HG03439 (cell line): ENCODE data around the gene PRKCZ.

ENCODE experiments used
- ATAC-seq: cut with Tn5 transposase; IDR thresholded peaks from one replicate; pipeline ENCODE4 v1.9.1; 2021; ENCODE audit warnings: mild to moderate bottlenecking, moderate library complexity; ENCODE audit not compliant: unreplicated experiment

Gene PRKCZ

DNA sequence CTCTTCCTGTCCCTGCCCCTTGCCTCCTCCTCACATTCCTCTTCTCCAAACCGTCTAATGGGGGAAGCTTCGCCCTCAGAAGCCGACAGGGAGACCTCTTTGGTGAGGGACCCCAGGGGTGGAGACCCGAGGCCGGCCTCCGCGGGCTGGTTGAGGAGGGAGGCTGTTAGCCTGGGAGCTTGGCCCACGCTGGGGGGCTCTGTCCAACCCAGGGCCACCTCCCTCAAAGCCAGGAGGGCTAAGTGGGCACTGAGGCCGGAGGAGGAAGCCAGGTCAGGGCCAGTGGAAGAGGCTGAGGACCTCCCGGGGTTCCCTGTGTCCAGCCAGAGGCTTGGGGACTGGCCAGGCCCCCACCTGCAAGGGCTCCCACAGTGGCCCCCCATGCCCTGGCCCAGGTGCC is 25.8 kb upstream of the PRKCZ start:
- no peak for ATAC-seq

DNA sequence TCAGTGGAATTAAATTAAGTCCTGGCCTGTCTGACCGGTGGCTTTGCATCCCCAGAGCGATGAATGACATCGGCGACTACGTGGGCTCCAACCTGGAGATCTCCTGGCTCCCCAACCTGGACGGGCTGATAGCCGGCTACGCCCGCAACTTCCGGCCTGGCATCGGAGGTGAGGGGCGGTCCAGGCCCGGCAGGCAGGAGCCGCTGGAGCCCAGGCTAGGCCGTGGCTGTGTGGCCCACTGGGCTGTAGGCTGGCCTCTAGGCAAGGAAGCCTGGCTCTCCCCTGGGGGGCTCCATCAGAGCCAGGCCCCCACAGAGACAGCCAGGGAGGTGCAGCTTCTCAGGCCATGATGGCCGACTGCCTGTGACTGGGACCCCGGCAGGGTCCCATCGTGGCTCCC is 25.3 kb upstream of the PRKCZ start:
- ATAC-seq = no peak

DNA sequence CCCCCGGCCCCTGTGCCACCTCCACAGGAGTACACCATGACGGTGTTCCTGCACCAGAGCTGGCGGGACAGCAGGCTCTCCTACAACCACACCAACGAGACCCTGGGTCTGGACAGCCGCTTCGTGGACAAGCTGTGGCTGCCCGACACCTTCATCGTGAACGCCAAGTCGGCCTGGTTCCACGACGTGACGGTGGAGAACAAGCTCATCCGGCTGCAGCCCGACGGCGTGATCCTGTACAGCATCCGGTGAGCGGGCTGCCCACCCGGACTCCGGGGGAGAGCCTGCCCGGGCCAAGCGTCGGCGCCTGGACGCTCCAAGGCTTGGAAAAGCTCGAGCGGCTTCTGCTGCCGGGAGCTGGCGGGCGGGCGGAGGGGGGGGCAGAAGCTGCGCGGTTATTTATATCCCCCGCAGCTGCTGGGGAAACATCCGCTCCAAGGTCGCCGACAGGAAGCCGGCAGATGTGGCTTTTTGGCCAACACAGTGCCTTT is 24.7 kb upstream of the PRKCZ start:
- no peak for ATAC-seq

DNA sequence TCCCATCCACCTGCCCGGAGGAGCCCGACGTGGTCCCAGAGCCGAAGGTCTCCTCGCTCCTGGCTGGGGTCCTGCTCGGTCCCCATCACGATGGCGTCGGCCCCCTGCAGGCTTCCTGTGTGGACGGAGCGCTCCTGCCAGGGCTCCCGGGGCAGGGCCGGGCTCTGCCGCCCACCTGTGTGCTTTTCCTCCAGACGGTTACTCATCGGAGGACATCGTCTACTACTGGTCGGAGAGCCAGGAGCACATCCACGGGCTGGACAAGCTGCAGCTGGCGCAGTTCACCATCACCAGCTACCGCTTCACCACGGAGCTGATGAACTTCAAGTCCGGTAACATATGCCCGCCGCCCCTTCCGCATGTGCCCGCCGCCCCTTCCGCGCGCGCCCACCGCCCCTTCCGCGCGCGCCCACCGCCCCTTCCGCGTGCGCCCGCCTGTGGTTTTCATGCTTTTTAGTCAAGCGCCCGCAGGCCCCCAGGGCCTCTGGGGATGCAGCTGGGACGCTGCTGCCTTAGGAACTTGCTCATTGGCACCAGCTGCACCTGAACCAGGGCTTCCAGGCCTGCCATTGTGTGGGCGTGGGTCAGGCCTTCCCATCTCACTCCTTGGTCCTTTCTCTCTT is 22.1 kb upstream of the PRKCZ start:
- ATAC-seq = no peak

DNA sequence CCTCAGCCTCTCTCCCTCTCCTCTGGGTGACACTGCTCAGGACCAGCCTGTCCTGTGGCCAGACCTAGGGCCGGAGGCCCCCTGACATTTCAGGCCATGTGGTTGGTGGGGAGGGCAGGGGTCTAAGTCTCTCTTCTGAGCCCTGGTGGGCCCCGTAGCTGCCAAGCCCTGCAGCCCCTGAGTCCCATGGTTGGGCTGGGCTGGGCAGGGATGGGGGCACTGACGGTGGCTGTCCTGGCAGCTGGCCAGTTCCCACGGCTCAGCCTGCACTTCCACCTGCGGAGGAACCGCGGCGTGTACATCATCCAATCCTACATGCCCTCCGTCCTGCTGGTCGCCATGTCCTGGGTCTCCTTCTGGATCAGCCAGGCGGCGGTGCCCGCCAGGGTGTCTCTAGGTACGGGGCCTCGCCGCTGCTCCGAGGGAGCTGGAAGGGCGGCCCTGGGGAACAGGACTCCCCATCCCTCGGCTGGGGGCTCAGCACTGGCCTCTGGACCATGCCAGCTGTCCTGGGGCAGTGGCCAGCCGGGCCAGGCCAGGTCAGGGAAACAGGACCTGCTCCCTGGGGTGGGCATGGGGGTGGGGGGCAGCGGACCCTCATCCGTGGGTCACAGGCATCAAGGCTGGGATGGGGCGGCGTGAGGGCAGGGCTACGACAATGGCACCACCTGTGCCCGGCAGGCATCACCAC is 21.2 kb upstream of the PRKCZ start:
- no peak for ATAC-seq

DNA sequence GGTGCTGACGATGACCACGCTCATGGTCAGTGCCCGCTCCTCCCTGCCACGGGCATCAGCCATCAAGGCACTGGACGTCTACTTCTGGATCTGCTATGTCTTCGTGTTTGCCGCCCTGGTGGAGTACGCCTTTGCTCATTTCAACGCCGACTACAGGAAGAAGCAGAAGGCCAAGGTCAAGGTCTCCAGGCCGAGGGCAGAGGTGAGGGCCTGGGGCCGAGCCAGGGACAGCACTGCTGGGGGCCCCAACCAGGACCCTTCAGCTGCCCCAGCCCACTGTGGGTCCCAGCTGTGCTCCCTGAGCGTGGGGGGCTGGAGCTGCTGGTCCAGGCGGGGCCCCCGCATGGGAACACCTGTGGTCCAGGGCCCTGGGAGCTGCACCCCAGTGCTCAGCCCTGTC is 20.6 kb upstream of the PRKCZ start:
- no peak for ATAC-seq

DNA sequence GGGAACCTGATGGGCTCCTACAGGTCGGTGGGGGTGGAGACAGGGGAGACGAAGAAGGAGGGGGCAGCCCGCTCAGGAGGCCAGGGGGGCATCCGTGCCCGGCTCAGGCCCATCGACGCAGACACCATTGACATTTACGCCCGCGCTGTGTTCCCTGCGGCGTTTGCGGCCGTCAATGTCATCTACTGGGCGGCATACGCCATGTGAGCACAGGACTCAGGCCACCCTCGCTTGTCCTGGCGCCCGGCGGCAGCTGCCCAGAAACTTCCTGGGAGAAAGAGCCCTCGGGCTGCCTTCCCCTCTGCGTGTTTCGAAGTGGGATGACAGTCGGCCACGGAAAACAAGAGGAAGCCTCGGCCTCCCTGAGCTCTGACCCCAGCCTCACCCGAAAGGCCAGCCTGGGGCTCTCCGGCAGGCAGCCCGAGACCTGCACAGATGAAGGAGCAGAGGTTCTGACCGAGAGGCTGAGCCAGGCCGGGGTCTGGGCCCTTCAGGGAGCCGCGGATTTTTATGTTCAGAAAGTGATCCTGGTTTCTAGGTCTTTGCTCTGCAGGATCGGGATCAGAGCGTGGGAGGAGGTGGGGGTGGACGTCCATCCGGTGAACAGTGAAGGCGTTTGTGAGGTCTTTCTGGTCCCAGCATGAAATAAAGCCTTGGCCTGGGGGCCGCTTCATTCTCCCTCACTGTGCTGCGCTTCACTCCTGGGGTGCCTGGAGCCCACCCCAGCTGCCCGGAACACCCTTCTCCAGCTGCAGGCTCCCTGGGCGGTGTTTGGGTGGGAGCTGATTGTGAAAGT is 19.9 kb upstream of the PRKCZ start:
- no peak for ATAC-seq

DNA sequence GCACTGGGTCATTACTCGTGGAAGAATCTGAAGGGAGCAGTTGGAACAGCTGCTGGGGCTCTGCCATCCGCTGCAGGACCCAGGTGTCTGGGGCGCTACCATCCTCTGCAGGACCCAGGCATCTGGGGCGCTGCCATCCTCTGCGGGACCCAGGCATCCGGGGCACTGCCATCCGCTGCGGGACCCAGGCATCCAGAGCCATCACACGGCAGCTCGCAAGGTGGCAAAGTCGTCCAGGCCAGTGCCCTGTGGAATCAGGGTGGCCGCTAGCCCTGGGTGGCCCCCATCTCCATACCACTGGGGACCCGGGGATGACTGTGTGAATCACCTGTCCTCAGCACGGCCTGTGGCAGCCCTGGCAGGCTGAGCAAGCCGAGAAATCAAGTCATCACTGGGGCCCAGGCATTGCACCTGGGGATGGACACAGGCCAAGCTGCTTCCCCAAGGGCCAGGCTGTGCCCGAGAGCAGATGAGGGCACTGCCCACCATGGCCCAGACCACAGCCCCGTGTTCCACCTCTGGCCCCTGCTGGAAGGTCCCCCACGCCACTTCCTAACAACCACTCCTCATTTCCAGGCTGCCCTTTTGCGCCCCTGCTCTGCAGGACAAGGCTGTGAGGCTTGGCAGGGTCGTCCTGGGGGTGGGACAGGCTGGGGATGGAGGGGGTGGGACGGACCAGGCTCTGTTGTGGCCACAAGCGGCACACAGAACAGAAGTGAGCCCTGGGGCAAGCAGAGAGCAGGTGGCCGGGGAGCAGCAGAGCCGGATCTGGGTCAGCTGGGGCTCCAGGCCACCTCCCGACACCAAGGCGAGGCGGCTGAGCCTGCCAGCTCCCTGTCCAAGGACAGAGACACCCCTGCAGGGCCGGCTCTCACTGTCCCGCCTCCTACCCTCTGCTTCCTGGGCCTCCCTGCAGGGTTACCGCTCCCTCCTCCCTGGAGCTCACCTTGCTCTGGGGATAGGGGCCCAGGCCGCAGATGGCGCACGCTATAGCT is 18.4 kb upstream of the PRKCZ start:
- ATAC-seq = no peak

DNA sequence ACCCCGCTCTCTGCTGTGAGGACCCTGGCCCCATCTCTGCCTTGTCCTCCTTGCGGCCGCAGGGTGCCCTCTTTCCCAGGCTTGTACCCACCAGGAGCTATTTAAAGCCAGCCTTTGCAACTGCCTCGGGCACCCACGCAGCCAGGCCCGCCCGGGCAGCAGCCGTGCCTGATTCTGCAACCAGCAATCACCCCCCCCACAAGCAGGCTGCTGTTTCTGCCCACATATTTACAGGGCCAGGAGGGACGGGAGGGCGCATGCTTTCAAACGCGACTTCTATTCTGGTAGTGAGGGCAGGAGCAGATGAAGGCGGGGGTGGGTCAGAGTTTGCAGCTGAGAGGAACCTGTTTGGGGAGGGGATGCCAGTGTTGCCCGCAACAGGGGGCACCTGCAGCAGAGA is 17.5 kb upstream of the PRKCZ start:
- no peak for ATAC-seq

DNA sequence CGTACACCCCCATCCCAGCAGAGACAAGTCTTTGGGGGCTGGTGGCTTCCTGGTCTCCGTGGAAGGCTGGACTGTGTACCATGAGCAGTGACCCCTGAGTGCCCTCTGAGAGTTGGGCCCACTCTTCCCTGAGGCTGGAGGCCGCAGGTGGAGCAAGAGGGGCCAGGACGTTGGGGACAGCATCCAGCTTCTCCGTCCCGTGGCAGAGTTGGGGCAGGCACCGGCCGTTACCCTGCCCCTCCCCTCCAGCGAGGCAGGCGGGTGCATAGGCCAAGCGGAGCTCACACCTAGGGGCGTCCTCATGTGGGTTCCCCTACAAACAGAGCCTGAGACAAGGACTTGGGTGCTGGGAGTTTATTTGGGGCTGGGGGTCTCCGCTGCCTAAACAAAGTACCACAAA is 17.0 kb upstream of the PRKCZ start:
- ATAC-seq = no peak

DNA sequence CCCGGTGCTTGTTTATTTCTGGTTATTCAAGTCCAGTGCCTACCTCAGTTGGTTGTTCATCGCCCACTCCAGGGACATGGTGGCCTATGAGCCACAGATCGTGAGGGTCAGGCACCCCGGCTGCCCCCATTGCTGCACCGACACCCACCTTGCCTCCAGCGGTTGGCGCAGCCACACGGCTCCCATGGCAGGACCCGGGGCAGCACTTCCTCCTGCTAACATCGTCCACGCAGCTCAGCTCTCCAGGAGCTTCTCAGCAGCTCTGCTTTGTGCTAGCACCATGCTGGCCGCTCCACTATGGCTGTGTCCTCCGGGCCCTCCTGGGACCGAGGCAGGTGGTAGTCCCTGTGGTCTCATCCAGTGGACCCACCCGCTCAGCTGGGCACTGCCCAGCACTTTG is 13.9 kb upstream of the PRKCZ start:
- no peak for ATAC-seq

DNA sequence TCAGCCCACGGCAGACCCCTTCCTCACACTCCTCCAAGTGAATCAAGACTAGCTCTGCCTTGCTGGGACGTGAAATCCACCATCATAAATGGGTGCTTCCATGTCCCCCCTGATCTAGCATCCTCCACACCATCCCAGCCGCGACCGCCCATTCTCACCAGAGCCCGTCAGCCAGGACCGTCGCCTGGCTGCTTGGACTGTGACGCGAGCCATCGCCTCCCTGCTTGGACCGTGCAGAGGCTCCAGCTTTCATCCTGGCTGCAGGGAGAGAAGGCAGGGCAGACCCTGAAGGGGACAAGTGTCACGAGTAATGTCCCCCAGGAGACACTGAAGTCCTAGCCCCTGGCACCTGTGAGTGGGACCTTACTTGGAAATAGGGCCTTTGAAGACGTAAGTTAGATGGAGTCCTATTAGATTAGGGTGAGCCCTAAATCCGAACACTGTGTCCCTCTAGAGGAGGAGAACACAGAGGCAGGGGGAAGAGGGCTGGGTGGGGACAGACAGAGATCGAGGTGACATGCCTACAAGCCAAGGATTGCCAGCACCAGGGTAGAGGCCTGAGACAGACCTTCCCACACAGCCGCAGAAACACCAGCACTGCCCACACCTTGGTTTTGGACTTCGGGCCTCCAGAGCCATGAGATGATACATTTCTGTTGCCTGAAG is 12.8 kb upstream of the PRKCZ start:
- no peak for ATAC-seq

DNA sequence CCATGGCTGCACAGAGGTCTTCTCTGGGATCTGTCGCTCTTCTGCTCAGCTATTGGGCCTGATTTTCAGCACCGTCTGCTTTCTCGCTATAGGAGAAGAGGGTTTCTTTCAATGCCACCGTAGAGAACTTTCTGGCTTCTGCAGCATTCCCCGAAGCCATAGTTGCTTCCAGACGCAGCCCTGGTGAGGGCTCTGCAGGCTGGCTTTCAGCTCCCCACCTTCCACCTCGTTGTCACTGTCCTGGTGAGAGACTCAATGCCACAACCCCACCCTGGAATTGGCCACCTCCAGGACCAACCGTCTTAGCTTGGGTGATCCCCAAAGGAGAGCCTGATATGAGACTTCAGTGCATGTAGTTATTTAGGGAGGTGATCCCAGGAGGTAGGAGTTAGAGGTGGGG is 12.0 kb upstream of the PRKCZ start:
- ATAC-seq = no peak

DNA sequence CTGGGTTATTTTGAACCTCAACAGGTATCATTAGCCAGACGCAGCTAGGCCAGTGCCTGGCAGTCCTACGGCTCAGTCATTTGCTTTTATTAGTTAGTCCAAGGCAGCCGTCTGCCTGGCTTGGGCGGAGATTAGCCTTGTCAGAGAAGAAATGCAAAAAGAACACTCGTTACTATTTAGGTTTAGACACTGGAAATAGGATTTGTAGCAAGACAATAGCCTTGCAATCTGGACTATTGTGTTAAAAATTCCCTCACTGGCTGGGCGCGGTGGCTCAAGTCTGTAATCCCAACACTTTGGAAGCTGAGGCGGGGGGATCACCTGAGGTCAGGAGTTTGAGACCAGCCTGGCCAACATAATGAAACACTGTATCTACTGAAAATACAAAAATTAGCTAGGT is 11.0 kb upstream of the PRKCZ start:
- no peak for ATAC-seq

DNA sequence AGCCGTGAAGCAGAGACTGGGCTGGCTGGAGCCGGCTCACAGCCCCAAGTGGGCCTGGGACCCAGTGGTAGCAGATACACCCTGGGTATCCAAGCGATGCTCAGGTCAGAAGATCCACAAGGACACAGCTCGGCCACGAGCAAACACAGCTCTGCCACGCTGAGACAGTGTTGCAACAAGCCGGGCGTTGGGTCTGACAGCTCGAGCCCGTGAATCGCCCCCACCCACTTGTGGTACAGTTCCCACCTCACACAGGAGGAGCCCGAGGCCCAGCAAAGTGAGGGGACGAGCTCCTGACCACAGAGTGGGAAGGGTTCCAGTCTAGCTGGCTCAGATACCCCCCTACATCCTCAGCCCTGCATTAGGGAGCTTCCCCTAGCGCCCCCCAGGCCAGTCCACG is 8.9 kb upstream of the PRKCZ start:
- ATAC-seq = no peak

DNA sequence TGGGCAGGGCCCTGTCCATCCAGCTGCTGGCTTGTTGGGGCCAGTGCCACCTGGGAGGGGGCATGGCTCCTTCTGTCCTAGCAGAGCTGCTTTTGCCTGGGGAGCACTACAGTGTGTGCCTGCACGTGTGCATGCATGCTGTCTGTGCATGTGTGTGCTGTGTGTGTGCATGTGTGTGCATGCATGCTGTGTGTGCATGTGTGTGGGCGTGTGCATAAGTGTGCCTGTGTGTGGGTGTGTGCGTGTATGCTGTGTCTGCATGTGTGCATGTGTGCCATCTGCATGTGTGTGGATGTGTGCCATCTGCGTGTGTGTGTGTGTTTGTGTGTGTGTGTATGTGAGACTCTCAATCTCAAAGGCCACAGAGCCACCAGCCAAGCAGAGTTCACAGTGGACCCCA is 8.3 kb upstream of the PRKCZ start:
- no peak for ATAC-seq

DNA sequence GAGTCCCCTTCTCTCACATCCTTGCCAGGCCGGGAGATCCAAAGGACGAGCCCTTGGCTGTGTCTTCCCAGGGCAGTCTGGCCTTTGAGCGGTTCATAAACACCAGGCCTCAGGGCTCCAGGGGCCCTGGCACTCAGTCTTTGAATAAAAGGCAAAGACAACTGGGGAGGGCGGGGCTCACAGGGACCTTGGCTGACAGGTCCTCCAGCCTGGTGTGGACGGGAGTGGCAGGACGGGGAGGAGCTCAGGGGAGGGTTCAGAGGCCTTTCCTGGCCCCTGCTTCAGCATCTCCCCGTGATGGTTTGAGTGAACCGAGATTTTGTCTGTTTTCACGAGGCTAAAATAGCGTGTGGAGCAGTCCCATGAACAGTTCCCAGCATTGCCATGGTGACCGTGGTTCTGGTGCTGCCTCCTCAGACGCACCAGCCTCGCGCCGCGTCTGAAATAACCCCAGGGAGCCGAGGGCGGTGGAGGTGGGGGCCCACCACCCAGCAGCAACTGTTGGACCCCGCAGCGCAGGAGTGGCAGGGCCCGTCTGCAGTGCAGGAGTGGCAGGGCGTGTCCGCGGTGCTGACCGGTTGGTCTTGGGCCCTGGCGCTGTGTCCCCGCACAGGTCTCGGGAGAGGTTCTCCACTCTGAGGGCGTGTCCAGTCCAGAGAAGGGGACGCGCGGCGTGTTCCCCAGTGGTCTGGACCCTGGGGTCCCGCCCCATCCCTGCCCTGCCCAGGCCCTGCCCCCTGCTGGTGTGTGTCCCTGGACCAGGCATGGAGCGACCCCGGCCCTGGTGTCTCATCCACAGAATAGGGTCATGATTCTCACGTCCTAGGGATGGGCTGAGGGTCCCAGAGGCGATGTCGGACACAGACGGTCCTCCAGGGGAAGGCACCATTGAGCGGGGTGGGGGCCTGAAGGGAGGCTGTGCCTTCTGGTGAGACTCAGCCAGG is 7.1 kb upstream of the PRKCZ start:
- ATAC-seq = no peak

DNA sequence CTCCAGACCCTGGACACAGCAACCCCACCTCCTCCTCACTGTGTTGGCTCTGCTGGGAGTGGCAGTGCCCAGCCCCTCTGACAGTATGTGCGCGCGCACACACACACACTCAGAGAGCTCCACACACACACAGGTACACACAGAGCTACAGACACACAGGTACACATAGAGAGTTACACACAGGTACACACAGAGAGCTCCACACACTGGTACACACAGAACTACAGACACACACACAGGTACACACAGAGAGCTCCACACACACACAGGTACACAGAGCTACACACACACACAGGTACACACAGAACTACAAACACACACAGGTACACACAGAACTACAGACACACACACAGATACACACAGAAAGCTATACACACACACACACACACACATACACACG is 6.3 kb upstream of the PRKCZ start:
- no peak for ATAC-seq
